Lower leg skin (tissue), 4 donors: Measurements from ENCODE around the gene MRPL55. TPM values are rescaled to one million over a fixed set of nuclear protein-coding genes. Genes with fewer than 3 reads are reported as not detected.
A peak's percentile ranks its signal among the peaks of the same experiment; 100 is the strongest.

ENCODE experiments used
- DNase-seq, 2 donors: peaks; one replicate each; pipeline ENCODE4 v3.0.0-alpha.2; 2019; ENCODE audit warnings: low spot score in 2 of 2
- H3K4me3 ChIP-seq: fragments of 200-600 bp; sonication (generic); 2 replicates; pipeline ENCODE4 v1.5.1; 2017; ENCODE audit warnings: mild to moderate bottlenecking, low read depth; ENCODE audit not compliant: poor library complexity, severe bottlenecking
- CTCF ChIP-seq, 3 donors: fragments of 450-650 bp; IDR thresholded peaks; one replicate each; pipeline ENCODE4 v1.5.1; 2016; ENCODE audit warnings: antibody characterized with exemption in 3 of 3, mild to moderate bottlenecking in 3 of 3, moderate library complexity in 2 of 3
- POLR2A ChIP-seq, 2 donors: fragments of 450-650 bp; IDR thresholded peaks; one replicate each; pipeline ENCODE4 v1.6.1; 2016 to 2017; ENCODE audit warnings: antibody characterized with exemption in 2 of 2, mild to moderate bottlenecking in 1 of 2, moderate library complexity in 1 of 2
- WGBS, 2 donors: methylation state at CpG; one replicate each; pipeline ENCODE4 v1.1.5; 2018; 5-methylcytosine and 5-hydroxymethylcytosine counted together
- intact Hi-C: fragments of 100-400 bp; cut with DNase I; formaldehyde crosslinking; loops from one replicate; pipeline ENCODE4 v1.15.0; 2023; ENCODE audit warnings: low total_unique reads
- total RNA-seq, 4 donors: library from RNA; depleted of rRNA; stranded (reverse); fragments of >200 nt; gene quantifications; one replicate each; pipeline ENCODE4 v1.1.0, GENCODE V29; 2016

Gene MRPL55
- total RNA-seq, 4 donors from 2014 or later, result 59.1 to 100 (median 82.2) TPM

DNA sequence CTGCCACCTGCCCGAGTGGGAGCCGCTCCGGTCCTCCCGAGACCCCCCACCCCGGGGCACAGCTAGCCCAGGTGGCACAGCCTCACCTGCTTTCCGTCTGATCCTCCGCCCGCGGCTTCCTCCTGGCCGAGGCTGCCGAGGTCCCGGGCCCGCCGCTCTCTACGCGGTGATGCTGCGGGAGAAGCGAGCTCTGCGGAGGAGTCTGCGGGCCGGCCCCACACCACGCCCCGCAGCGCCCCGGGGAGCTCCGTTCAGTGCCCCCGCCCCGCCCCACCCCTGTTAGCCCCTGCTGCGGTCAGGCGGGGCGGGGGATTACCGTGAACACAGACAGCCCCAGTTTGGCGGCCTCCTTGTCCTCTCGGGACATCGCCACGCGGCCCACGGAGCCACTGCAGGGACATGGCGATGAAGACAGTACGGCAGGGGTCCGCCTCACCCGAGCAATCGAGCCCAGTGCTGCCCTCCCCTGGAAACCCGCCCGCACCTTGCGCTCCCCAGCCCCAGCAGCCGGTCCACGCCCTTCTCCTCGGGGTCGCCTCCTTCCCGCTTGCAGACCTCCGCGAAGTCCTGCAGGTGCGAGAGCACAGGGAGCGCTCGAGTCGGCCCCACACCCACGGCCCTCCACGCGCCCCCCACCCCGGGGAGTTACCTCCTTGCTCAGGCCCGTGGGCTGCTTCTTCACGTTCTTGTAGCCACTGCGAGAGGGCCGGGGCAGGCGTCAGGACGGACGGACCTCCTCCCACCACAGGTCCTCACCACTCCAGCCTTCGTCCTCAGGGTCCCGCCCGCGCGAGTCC lies 6.9 kb downstream of the MRPL55 start:
- DNase-seq, result peak; percentile 21 to 90
- intact Hi-C loops, result no loop called here
- WGBS, 2 donors, result 3 to 6% methylated on average over 24 to 71 of the region's 73 CpGs
- TF ChIP-seq CTCF (IDR thresholded peaks at IDR 0.05), result no peak
- TF ChIP-seq POLR2A (IDR thresholded peaks at IDR 0.05), result no peak
- H3K4me3 ChIP-seq, result peak overlapping the region; percentile 86

DNA sequence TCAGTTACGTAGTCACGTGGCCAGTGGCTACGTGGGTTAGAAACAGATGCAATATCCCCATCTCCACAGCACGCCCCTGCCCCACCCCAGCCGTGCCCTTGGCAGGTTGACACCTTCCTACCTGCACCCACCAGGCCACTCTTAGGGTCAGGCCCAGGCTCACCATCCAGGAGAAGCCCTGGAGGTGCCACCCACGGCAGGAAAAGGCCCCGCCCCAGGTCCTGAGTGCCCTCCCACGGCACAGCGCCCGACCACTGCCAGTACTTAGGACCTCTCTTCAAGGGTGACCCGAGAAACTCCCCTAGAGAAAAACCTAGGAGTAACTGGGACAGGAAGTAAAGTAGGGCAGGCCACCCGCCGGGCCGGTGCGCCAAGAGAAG lies 7.5 kb downstream of the MRPL55 start:
- DNase-seq, result peak; percentile 18 to 86
- 29 to 35% methylated on average over 15 of the region's 15 CpGs for WGBS, 2 donors
- intact Hi-C loops, result no loop called here
- TF ChIP-seq POLR2A (IDR thresholded peaks at IDR 0.05), result no peak
- TF ChIP-seq CTCF (IDR thresholded peaks at IDR 0.05), result no peak
- no peak overlapping the region for H3K4me3 ChIP-seq

DNA sequence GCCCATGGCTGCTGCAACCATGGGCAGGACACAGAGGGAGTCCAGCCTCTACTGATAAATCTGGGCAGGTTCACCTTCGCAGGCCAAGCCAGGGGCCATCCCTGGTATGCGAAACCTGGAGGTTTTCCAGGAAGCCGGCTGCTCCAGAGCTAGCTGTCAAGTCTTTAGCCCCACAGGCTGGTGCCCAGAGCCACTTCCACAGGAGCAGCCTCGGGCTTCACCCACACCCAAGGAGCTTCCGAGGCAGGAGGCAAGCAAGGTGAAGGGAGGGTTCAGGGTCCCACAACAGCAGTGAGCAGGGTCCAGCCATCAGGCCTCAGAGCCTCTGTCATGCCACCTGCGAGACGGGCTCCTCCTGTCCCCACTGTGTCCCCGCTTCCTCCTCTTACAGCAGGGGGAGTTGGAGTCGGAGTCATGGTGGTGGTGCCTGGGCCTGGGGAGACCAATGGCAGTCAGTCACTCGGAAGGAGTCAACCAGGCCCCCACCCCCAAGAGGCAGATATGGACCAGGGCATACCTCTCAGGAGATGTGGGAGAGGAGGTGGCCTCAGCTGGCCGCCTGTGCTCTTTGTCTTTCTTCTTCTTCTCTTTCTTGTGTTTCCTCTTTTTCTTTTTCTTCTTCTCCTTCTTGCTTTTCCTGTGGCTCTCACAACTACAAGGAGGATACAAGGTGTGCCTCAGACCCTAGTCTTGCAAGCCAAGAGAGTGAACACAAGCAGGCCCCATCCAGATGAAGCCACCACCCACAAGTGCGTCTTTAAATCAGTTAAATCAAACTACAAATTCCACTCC lies 8.1 kb downstream of the MRPL55 start:
- WGBS, 2 donors, result 75 to 78% methylated on average over 12 of the region's 12 CpGs
- no peak overlapping the region for H3K4me3 ChIP-seq
- intact Hi-C loops, result no loop called here
- peak; percentile 13 to 83 for DNase-seq
- TF ChIP-seq POLR2A (IDR thresholded peaks at IDR 0.05) (no peak), CTCF (IDR thresholded peaks at IDR 0.05) (no peak)

DNA sequence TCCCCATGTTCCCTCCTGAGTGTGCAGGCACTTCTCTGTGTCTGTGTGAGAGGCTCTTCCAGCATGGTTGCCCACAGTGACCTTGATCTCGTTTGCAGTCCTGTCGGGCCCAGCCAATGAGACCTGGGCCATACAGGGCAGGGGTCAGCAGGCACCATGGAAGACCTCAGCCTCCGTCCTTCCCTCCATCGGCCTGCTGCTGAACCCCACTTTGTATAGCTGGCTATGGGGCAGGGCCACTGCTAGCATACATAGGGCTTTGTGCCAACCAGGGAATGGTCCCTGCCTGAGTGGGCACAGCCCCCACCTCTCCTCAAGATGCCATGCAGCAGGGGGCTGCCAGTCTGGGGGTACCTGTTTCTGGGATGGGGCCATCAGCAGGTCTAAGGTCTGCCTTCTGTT lies 9.8 kb downstream of the MRPL55 start:
- 52 to 82% methylated on average over 4 of the region's 4 CpGs for WGBS, 2 donors
- intact Hi-C loops, result no loop called here

DNA sequence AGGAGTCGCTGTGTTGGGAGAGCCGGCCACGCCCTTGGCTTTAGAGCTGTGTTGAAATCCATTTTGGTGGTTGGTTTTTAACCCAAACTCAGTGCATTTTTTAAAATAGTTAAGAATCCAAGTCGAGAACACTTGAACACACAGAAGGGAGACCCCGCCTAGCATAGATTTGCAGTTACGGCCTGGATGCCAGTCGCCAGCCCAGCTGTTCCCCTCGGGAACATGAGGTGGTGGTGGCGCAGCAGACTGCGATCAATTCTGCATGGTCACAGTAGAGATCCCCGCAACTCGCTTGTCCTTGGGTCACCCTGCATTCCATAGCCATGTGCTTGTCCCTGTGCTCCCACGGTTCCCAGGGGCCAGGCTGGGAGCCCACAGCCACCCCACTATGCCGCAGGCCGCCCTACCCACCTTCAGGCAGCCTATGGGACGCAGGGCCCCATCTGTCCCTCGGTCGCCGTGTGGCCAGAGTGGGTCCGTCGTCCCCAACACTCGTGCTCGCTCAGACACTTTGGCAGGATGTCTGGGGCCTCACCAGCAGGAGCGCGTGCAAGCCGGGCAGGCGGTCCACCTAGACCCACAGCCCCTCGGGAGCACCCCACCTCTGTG lies 10.7 kb downstream of the MRPL55 start:
- no peak overlapping the region for H3K4me3 ChIP-seq
- DNase-seq, result peak in 1 of 2 donors; percentile 59
- intact Hi-C loops, result no loop called here
- WGBS, 2 donors, result 89 to 90% methylated on average over 28 of the region's 28 CpGs
- no peak for TF ChIP-seq POLR2A (IDR thresholded peaks at IDR 0.05)
- no peak for TF ChIP-seq CTCF (IDR thresholded peaks at IDR 0.05)

More for the DNA sequence above, 9.8 kb downstream of the MRPL55 start:
- TF ChIP-seq CTCF (IDR thresholded peaks at IDR 0.05) (no peak), POLR2A (IDR thresholded peaks at IDR 0.05) (no peak)
- DNase-seq, result peak in 1 of 2 donors; percentile 82
- H3K4me3 ChIP-seq, result no peak overlapping the region
